Endothelial cell of umbilical vein (primary cell): ENCODE measurements around the gene GPR160. TPM values are rescaled to one million over a fixed set of nuclear protein-coding genes. Genes with fewer than 3 reads are reported as not detected.

Source experiments
- BruUV-seq: library from RNA; stranded (reverse); fragments of 400-500 nt; replicated peaks from 2 replicates; lab custom pipeline; 2021; lab: Mats Ljungman, UMichigan
- CTCF ChIA-PET: fragments of 300-600, 350-600 bp; sonication (Branson Sonifier 250); formaldehyde crosslinking; loops from one replicate; lab custom pipeline; 2021; ENCODE audit warnings: antibody characterized with exemption, inconsistent platforms; lab: Charles Lee
- POLR2A ChIA-PET: fragments of 300-600, 350-600 bp; sonication (Branson Sonifier 250); formaldehyde crosslinking; loops from one replicate; lab custom pipeline; 2021; ENCODE audit warnings: antibody characterized with exemption, inconsistent platforms; lab: Charles Lee
- DNase-seq: peaks from one replicate; pipeline ENCODE4 v3.0.0-alpha.2; 2011; ENCODE audit warnings: low read depth, low spot score
- FAIRE-seq: peaks from 2 replicates; lab custom pipeline; 2011; peaks lifted over from hg19 to GRCh38; lab: Jason Lieb, UNC
- H2AFZ ChIP-seq: 2 replicates; pipeline ENCODE4 v1.6.0; 2012; ENCODE audit warnings: low read depth, low read length, control low read depth, inconsistent platforms
- H3K27ac ChIP-seq: 2 replicates; pipeline ENCODE4 v1.5.1; 2011; ENCODE audit warnings: low read depth, mild to moderate bottlenecking, control low read depth, low read length, moderate library complexity; ENCODE audit not compliant: insufficient read depth
- H3K27me3 ChIP-seq, 2 experiments: 2 replicates each; pipeline versions ENCODE4 v1.6.0 to v1.6.1; 2011; ENCODE audit warnings: low read length in 2 of 2, mixed read lengths in 1 of 2; ENCODE audit not compliant: control insufficient read depth in 2 of 2, insufficient read depth in 2 of 2
- H3K36me3 ChIP-seq, 2 experiments: 2 replicates in 1 of 2; 3 replicates in 1 of 2; pipeline ENCODE4 v1.5.1; 2011; ENCODE audit warnings: low read length in 2 of 2, mild to moderate bottlenecking in 1 of 2, moderate library complexity in 1 of 2; ENCODE audit not compliant: control insufficient read depth in 2 of 2, insufficient read depth in 2 of 2; ENCODE audit errors: extremely low read depth in 1 of 2
- H3K4me1 ChIP-seq: 3 replicates; pipeline ENCODE4 v1.5.1; 2011; ENCODE audit warnings: mild to moderate bottlenecking, low read length; ENCODE audit not compliant: control insufficient read depth, insufficient read depth; ENCODE audit errors: extremely low read depth
- H3K4me2 ChIP-seq: 2 replicates; pipeline ENCODE4 v1.6.1; 2011; ENCODE audit warnings: low read length, control low read depth, mixed read lengths; ENCODE audit not compliant: insufficient read depth
- H3K4me3 ChIP-seq, 3 experiments: fragments of 200-600 bp in 1 of 3; sonication (generic), shearing (Covaris generic) in 1 of 3; replicated peaks in 1 of 3; 2 replicates each; pipeline ENCODE4 v1.5.1; 2011 to 2016; ENCODE audit warnings: control low read depth in 3 of 3, low read length in 3 of 3, mild to moderate bottlenecking in 2 of 3, inconsistent platforms in 1 of 3, low read depth in 1 of 3, moderate library complexity in 1 of 3; ENCODE audit not compliant: insufficient read depth in 1 of 3
- H3K79me2 ChIP-seq: 2 replicates; pipeline ENCODE4 v1.6.0; 2012; ENCODE audit warnings: low read length, inconsistent platforms; ENCODE audit not compliant: control insufficient read depth, insufficient read depth
- H3K9ac ChIP-seq: replicated peaks from 2 replicates; pipeline ENCODE3; 2011; ENCODE audit warnings: low read length, control low read depth; ENCODE audit not compliant: insufficient read depth; ENCODE audit errors: extremely low read depth
- H3K9me1 ChIP-seq: replicated peaks from 3 replicates; pipeline ENCODE4 v1.6.0; 2011; ENCODE audit warnings: mild to moderate bottlenecking, low read length; ENCODE audit not compliant: control insufficient read depth, insufficient read depth; ENCODE audit errors: extremely low read depth
- H3K9me3 ChIP-seq: replicated peaks from 2 replicates; pipeline ENCODE4 v1.5.1; 2012; ENCODE audit warnings: low read length, inconsistent platforms; ENCODE audit not compliant: control insufficient read depth, insufficient read depth
- H4K20me1 ChIP-seq: replicated peaks from 2 replicates; pipeline ENCODE3; 2011; ENCODE audit warnings: mild to moderate bottlenecking, low read length; ENCODE audit not compliant: control insufficient read depth, insufficient read depth; ENCODE audit errors: extremely low read depth
- CTCF ChIP-seq, 2 donors: IDR thresholded peaks; 1 replicate in 1 of 2; 2 replicates in 1 of 2; pipeline ENCODE4 v1.5.1; 2011; ENCODE audit warnings: low read length in 2 of 2, mild to moderate bottlenecking in 2 of 2, moderate library complexity in 2 of 2, control low read depth in 1 of 2, inconsistent platforms in 1 of 2, low read depth in 1 of 2; ENCODE audit not compliant: insufficient read depth in 1 of 2; ENCODE audit errors: extremely low read depth in 1 of 2
- EZH2 ChIP-seq: IDR thresholded peaks from 2 replicates; pipeline ENCODE4 v1.6.1; 2012; ENCODE audit warnings: borderline replicate concordance, low read depth, mild to moderate bottlenecking, moderate library complexity, low read length, inconsistent platforms; ENCODE audit not compliant: severe bottlenecking
- FOS ChIP-seq: IDR thresholded peaks from 2 replicates; pipeline ENCODE4 v1.6.1; 2011; ENCODE audit warnings: mild to moderate bottlenecking, low read length, moderate library complexity, borderline replicate concordance; ENCODE audit not compliant: insufficient read depth
- JUN ChIP-seq: IDR thresholded peaks from 2 replicates; pipeline ENCODE4 v1.6.1; 2011; ENCODE audit warnings: borderline replicate concordance, low read depth; ENCODE audit not compliant: insufficient read length, insufficient read depth
- MAX ChIP-seq: IDR thresholded peaks from 2 replicates; pipeline ENCODE4 v1.6.1; 2011; ENCODE audit not compliant: insufficient read depth, insufficient read length
- MYC ChIP-seq: IDR thresholded peaks from one replicate; pipeline ENCODE4 v1.6.1; 2011; ENCODE audit warnings: mild to moderate bottlenecking, low read depth, low read length
- POLR2A ChIP-seq: IDR thresholded peaks from 2 replicates; pipeline ENCODE4 v1.6.1; 2012; ENCODE audit warnings: low read depth, mild to moderate bottlenecking, control low read depth, low read length
- POLR2AphosphoS5 ChIP-seq: IDR thresholded peaks from 2 replicates; pipeline ENCODE4 v1.6.1; 2012; ENCODE audit warnings: low read depth, mild to moderate bottlenecking, control low read depth, low read length, moderate library complexity; ENCODE audit not compliant: insufficient read depth
- dilution Hi-C: fragments of 300-500 bp; cut with MboI; formaldehyde crosslinking; loops from one replicate; pipeline ENCODE4 v1.15.0; 2019; ENCODE audit warnings: low sequenced_read_pairs; ENCODE audit not compliant: extremely low pct_ligation_motif_present
- intact Hi-C: fragments of 100-400 bp; cut with micrococcal nuclease; formaldehyde crosslinking; loops from one replicate; pipeline ENCODE4 v1.10.0; 2022
- polyA plus RNA-seq, 4 experiments: library from polyadenylated mRNA; depleted of rRNA in 3 of 4; stranded (reverse) in 3 of 4; unstranded in 1 of 4; fragments of >200 nt; gene quantifications; 2 replicates each; pipeline versions ENCODE4 v1.2.1 to v1.2.3, GENCODE V29; 2011 to 2012; ENCODE audit warnings: missing spikeins in 1 of 4
- total RNA-seq: library from RNA; stranded (reverse); gene quantifications from 2 replicates; pipeline ENCODE4 v1.2.3, GENCODE V29; 2021

GPR160 gene
- total and polyA plus RNA-seq, 2 donors (not counting 3 experiments of a cell fraction or from before 2014, with no cell fraction given), result 0.39 to 1.3 TPM

- Histone ChIP-seq H4K20me1 (no peaks in the 10 kb centered on the region), H2AFZ (no peak overlapping the region), H3K4me2 (no peak overlapping the region), H3K79me2 (no peaks in the 10 kb centered on the region), H3K27ac (no peak overlapping the region), H3K9me3 (no peaks in the 10 kb centered on the region), H3K4me3 (no peak overlapping the region), H3K9ac (no peak overlapping the region), H3K27me3 (no peaks in the 10 kb centered on the region), H3K9me1 (no peaks in the 10 kb centered on the region), H3K36me3 (no peaks in the 10 kb centered on the region), H3K4me1 (no peaks in the 10 kb centered on the region)
- POLR2A ChIA-PET, result no interaction called here
- FAIRE-seq (no peak), DNase-seq (no peak)
- no TSS peak for BruUV-seq
- TF ChIP-seq POLR2A, result no peak
- TF ChIP-seq FOS, result no peak
- dilution Hi-C loops (no loop called here), intact Hi-C loops (no loop called here)
- CTCF ChIA-PET, result interaction anchor here (1.2 to 1.6 kb wide), 4 partner anchors 15 to 112 kb away, joined by 3 to 5 read pairs (median 4); partner anchors contain the start of gene SEC62
Measured at GRCh38 chr3:170078620-170079281, 41.0 kb downstream of the GPR160 start.

GRCh38 chr3:170079536-170080165 lies 41.9 kb downstream of the GPR160 start:
- Histone ChIP-seq H3K4me3 (no peak overlapping the region), H3K36me3 (no peaks in the 10 kb centered on the region), H2AFZ (no peak overlapping the region), H3K9ac (no peak overlapping the region), H3K9me1 (no peaks in the 10 kb centered on the region), H4K20me1 (no peaks in the 10 kb centered on the region), H3K27me3 (no peaks in the 10 kb centered on the region), H3K4me1 (no peaks in the 10 kb centered on the region), H3K79me2 (no peaks in the 10 kb centered on the region), H3K9me3 (no peaks in the 10 kb centered on the region), H3K27ac (no peak overlapping the region), H3K4me2 (no peak overlapping the region)
- dilution Hi-C loops, result no loop called here
- CTCF ChIA-PET, result interaction anchor here (0.7 to 1.6 kb wide), 4 partner anchors 12 to 217 kb away, joined by 3 to 4 read pairs (median 3); partner anchors contain the start of gene SEC62
- intact Hi-C loops, result no loop called here
- no peak for TF ChIP-seq CTCF (IDR thresholded peaks at IDR 0.05; ENCODE audit: extremely low read depth in 1 of 2, insufficient read depth in 1 of 2, low read depth in 1 of 2, low read length in 2 of 2)
- TF ChIP-seq POLR2AphosphoS5, result no peak
- no peak for TF ChIP-seq MYC
- TF ChIP-seq EZH2, result no peak
- TF ChIP-seq JUN, result no peak
- TF ChIP-seq POLR2A, result no peak
- TF ChIP-seq MAX, result no peak
- no peak for DNase-seq
- no TSS peak for BruUV-seq
- POLR2A ChIA-PET, result no interaction called here
- no peak for FAIRE-seq
